HG02571 (cell line): ENCODE measurements around the gene SNX24.

Experiments
- ATAC-seq: cut with Tn5 transposase; IDR thresholded peaks from one replicate; pipeline ENCODE4 v1.9.1; 2021; ENCODE audit warnings: mild to moderate bottlenecking, moderate library complexity; ENCODE audit not compliant: unreplicated experiment

SNX24 gene

DNA sequence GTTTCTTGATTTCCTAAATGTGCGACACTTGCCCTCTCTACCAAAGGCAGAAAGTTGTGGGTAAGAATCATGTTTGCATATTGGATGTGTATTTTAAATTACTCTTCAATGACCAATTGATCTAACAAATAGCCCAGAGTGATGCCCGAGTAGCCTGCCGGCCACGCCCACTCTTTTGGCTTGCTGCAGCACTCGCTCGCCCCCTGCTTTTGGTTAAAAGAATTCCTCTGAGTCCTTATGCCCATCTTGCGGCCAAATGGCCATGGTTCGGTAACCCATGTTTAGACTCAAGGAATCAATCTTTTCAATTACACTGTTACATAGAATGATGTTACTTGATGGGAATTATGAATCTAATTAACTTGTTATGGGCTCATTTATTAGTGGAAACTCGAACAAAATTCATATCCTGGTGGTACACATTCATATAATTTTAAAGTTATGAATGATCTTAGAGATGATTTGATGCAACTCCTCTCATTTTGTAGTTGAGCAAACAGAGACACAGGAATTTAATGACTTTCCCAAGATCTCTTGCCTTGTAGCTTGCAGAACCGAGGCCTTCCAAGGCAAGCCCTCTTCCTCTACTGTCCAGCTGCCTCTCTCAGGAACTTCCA lies 154.6 kb downstream of the SNX24 start:
- ATAC-seq, result peak; percentile 88

DNA sequence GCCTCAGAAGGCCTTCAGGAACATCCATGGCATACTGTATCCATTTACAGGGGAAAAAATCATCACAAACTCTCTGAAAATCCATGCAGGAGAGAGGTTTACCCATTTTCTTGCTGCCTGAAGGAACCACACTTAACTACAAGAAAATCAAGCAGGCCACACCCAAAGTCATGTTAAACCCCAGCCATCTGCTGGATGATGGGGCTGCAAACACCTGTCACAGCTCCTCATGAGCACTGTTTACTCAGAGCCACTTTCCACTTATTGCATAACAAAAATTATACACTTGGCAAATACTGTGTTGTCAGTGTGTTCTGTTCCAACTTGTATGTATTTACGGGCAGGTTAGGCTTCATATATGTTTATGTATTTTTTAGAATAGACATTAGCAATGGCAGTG lies 155.3 kb downstream of the SNX24 start:
- ATAC-seq, result no peak

DNA sequence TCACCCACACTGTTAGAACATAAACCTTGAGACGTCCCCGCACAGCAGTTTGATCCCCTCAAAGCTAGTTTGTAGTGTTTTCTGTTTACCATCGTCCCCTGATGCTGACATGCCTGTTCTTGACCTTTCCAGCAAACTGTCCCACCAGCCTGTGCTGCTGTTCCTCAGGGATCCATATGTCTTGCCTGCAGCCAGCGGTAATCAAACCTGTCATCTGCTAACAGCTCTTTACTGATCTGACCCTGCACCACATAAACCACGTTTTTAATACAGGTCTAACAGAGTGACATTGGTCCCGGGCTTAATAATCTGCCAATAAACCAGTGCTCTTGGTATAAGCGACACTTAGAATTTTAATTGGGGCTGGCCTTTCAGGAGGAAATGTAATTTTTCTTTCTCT lies 156.4 kb downstream of the SNX24 start:
- no peak for ATAC-seq

DNA sequence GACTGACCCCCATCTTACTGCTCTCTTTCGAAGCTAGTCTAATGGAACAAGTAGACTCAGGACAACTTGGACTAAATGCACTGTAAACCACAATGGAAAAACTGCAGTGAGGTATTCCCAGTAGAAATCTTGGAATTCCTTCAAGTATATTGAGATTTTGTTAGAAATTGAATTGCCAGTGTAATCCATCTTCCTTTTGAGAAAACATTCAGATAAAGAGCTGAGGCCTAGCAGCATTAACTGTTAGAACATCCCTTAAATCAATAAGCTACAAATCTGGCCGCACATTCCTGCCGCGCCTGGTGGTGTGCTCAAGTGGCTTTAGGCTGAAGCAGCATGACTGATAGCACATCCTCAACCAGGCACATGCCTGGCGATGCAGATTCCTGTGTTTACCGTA lies 161.8 kb downstream of the SNX24 start:
- ATAC-seq, result no peak

DNA sequence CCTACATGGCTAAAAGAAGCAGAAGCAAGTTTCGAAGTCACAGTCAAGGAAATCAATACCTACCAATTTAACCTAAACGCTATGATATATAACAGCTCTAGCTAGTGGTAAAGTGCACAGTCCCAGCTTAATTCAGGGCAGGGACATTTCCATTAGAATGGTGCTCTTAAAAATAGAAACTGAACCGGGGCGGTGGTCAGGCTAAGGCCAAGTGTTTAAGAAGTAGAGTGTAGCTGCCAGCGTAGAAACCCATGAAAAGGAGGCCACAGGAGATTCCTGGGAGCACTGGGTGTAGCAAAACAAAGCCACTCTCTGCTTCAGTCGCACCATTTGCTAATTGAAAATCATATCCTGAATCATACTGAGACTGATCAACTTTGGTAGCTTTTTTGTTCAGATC lies 162.3 kb downstream of the SNX24 start:
- ATAC-seq, result no peak

- no peak for ATAC-seq
Measured at GRCh38 chr5:123012321-123012720, 166.9 kb downstream of the SNX24 start.

- ATAC-seq, result no peak
Measured at GRCh38 chr5:123014689-123015088, 169.3 kb downstream of the SNX24 start.

GRCh38 chr5:123028222-123028621 lies 182.8 kb downstream of the SNX24 start:
- no peak for ATAC-seq

GRCh38 chr5:123033157-123033671 lies 187.8 kb downstream of the SNX24 start:
- ATAC-seq, result no peak

DNA sequence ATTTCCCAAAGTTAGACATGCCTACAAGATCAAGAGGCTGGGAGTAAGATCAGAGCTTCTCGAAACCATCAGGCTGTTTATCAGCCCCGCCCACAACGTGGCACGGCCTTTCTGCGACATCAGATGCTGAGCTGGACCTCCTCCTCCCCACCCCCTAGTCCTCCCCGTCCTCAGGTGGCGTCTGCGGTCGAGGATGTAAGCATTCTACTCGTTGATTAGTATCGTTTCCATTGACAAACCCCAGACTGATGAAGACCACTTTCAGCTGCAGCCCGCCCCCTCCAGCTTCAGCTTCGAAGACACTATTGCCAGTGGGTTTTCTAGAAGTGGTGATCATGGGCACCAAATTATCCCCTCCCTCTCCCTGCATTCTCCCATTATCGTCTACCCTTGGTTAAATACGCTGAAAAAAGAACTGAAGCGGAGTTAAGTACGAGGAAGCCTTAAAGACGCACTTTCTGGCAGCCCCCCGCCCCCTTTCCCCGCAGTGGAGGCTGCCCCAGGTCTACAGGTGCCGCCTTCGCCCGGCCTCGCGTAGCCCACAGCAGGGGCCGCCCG lies 190.0 kb downstream of the SNX24 start:
- ATAC-seq, result no peak

GRCh38 chr5:123035918-123036390 lies 190.5 kb downstream of the SNX24 start:
- peak; percentile 18 for ATAC-seq

- ATAC-seq, result peak; percentile 71
Measured at GRCh38 chr5:123036391-123037103, 191.1 kb downstream of the SNX24 start, which contains the start of gene PPIC. TSS of gene PPIC (minus strand) at chr5:123036725. CDS start at chr5:123036625, 100 bp downstream.

DNA sequence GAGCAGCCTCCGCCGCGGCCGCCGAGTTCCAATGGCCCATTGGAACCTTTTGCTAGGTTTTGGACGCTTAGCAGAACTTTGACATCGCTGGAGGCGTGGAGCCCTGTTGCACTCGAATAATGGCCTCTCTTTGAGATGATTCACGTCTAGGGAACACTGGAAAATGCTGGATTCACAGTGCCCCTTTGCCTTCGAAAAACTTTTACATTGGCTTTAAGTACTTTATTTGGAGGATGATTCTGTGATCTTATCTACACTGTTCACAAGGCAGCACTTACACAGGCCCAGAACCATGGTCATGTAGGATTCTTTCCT lies 191.6 kb downstream of the SNX24 start:
- no peak for ATAC-seq

GRCh38 chr5:123039673-123040072 lies 194.3 kb downstream of the SNX24 start:
- no peak for ATAC-seq

- no peak for ATAC-seq
Measured at GRCh38 chr5:123044926-123045617, 199.7 kb downstream of the SNX24 start.

- no peak for ATAC-seq
Measured at GRCh38 chr5:123046222-123046621, 200.8 kb downstream of the SNX24 start.

GRCh38 chr5:123047706-123048105 lies 202.3 kb downstream of the SNX24 start:
- no peak for ATAC-seq

DNA sequence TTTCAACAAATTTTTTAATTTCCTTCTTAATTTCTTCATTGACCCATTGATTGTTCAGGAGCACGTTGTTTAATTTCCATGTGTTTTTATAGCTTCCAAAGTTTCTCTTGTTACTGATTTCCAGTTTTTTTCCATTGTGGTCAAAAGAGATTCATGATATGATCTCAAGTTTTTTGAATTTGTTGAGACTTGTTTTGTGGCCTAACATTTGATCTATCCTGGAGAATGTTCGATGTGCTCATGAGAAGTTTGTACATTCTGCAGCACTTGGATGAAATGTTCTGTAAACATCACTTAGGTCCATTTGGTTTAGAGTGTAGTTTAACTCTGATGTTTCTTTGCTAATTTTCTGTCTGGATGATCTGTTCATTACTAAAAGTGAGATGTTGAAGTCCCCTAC lies 205.8 kb downstream of the SNX24 start:
- no peak for ATAC-seq
